Ascending aorta (tissue), 2 donors: ENCODE results near the gene CNTN3. TPM values are rescaled to one million over a fixed set of nuclear protein-coding genes. Genes with fewer than 3 reads are reported as not detected.

Experiments used
- DNase-seq, 2 donors: peaks; one replicate each; pipeline ENCODE4 v3.0.0-alpha.2; 2019; ENCODE audit warnings: low spot score in 2 of 2
- H3K27ac ChIP-seq, 2 donors: fragments of 200-600 bp; sonication (generic); one replicate each; pipeline ENCODE4 v1.5.1; 2016 to 2017; ENCODE audit warnings: mild to moderate bottlenecking in 1 of 2
- H3K27me3 ChIP-seq: fragments of 200-600 bp; sonication (generic); one replicate; pipeline ENCODE4 v1.5.1; 2017
- H3K36me3 ChIP-seq, 2 donors: fragments of 200-600 bp; sonication (generic); one replicate each; pipeline ENCODE4 v1.5.1; 2016
- H3K4me1 ChIP-seq, 2 donors: fragments of 200-600 bp; sonication (generic); one replicate each; pipeline ENCODE4 v1.5.1; 2016 to 2017; ENCODE audit warnings: mild to moderate bottlenecking in 1 of 2
- H3K4me3 ChIP-seq, 2 donors: fragments of 200-600 bp; sonication (generic); one replicate each; pipeline ENCODE4 v1.5.1; 2016 to 2017; ENCODE audit warnings: mild to moderate bottlenecking in 1 of 2
- H3K9me3 ChIP-seq, 2 donors: fragments of 200-600 bp; sonication (generic); one replicate each; pipeline ENCODE4 v1.5.1; 2016
- CTCF ChIP-seq, 3 experiments: fragments of 200-600 bp in 2 of 3; fragments of 450-650 bp in 1 of 3; sonication (generic) in 2 of 3; IDR thresholded peaks; one replicate each; pipeline ENCODE4 v1.5.1; 2016 to 2019; ENCODE audit warnings: antibody characterized with exemption in 3 of 3, mild to moderate bottlenecking in 1 of 3, moderate library complexity in 1 of 3
- intact Hi-C: fragments of 100-400 bp; cut with DNase I; formaldehyde crosslinking; loops from one replicate; pipeline ENCODE4 v1.15.1; 2023
- total RNA-seq: library from RNA; depleted of rRNA; stranded (reverse); fragments of >200 nt; gene quantifications from one replicate; pipeline ENCODE4 v1.1.0, GENCODE V29; 2016

The CNTN3 gene
- total RNA-seq, 1 donor from 2014 or later: 0.11 TPM

GRCh38 chr3:74624301-74624700 is 9.8 kb upstream of the CNTN3 start:
- H3K27me3 ChIP-seq: no peaks in the 10 kb centered on the region
- no peak for DNase-seq
- H3K27ac ChIP-seq: no peak overlapping the region
- TF ChIP-seq CTCF (IDR thresholded peaks at IDR 0.05): no peak
- no peaks in the 10 kb centered on the region for H3K36me3 ChIP-seq
- H3K4me1 ChIP-seq: no peaks in the 10 kb centered on the region
- no peak overlapping the region for H3K4me3 ChIP-seq
- intact Hi-C loops: no loop called here
- H3K9me3 ChIP-seq: no peaks in the 10 kb centered on the region

- TF ChIP-seq CTCF (IDR thresholded peaks at IDR 0.05): no peak
- no peaks in the 10 kb centered on the region for H3K4me1 ChIP-seq
- no peaks in the 10 kb centered on the region for H3K36me3 ChIP-seq
- no peaks in the 10 kb centered on the region for H3K27me3 ChIP-seq
- H3K9me3 ChIP-seq: no peaks in the 10 kb centered on the region
- intact Hi-C loops: no loop called here
- no peak for DNase-seq
- no peak overlapping the region for H3K4me3 ChIP-seq
- H3K27ac ChIP-seq: no peak overlapping the region
These were observed 8.9 kb upstream of the CNTN3 start for GRCh38 chr3:74623261-74623836.

GRCh38 chr3:74621581-74621980 is 7.1 kb upstream of the CNTN3 start:
- Histone ChIP-seq H3K9me3 (no peaks in the 10 kb centered on the region), H3K4me3 (no peak overlapping the region), H3K4me1 (no peaks in the 10 kb centered on the region), H3K36me3 (no peaks in the 10 kb centered on the region), H3K27me3 (no peaks in the 10 kb centered on the region), H3K27ac (no peak overlapping the region)
- intact Hi-C loops: no loop called here
- no peak for DNase-seq
- TF ChIP-seq CTCF (IDR thresholded peaks at IDR 0.05): no peak

GRCh38 chr3:74617776-74618175 is 3.3 kb upstream of the CNTN3 start:
- Histone ChIP-seq H3K4me3 (no peak overlapping the region), H3K27ac (no peak overlapping the region), H3K9me3 (no peaks in the 10 kb centered on the region), H3K27me3 (no peaks in the 10 kb centered on the region), H3K4me1 (no peaks in the 10 kb centered on the region), H3K36me3 (no peaks in the 10 kb centered on the region)
- DNase-seq: no peak
- no peak for TF ChIP-seq CTCF (IDR thresholded peaks at IDR 0.05)
- intact Hi-C loops: no loop called here

GRCh38 chr3:74613521-74614106 is 845 bp downstream of the CNTN3 start:
- intact Hi-C loops: loop anchor here (5.0 kb wide), 1 partner anchor 186 kb away; no protein-coding TSS in a partner anchor

More at GRCh38 chr3:74613521-74614106, 845 bp downstream of the CNTN3 start:
- DNase-seq: no peak
- peak overlapping the region; percentile 50 to 78 for H3K4me3 ChIP-seq
- TF ChIP-seq CTCF (IDR thresholded peaks at IDR 0.05): no peak
- H3K27ac ChIP-seq: peak overlapping the region in 1 of 2 donors; percentile 41
- no peaks in the 10 kb centered on the region for H3K9me3 ChIP-seq
- no peaks in the 10 kb centered on the region for H3K36me3 ChIP-seq
- H3K4me1 ChIP-seq: no peaks in the 10 kb centered on the region
- no peaks in the 10 kb centered on the region for H3K27me3 ChIP-seq
